Kidney epithelial cell (primary cell): Measurements from ENCODE around the gene IL1RAPL1. TPM values are rescaled to one million over a fixed set of nuclear protein-coding genes. Genes with fewer than 3 reads are reported as not detected.

ENCODE experiments used
- DNase-seq: peaks from one replicate; pipeline ENCODE4 v3.0.0-alpha.2; 2010; ENCODE audit warnings: low read depth
- H3K27me3 ChIP-seq: 2 replicates; pipeline ENCODE4 v1.6.0; 2011; ENCODE audit warnings: low read length; ENCODE audit not compliant: control insufficient read depth, insufficient read depth
- H3K36me3 ChIP-seq: 2 replicates; pipeline ENCODE4 v1.5.1; 2011; ENCODE audit warnings: low read length; ENCODE audit not compliant: control insufficient read depth, insufficient read depth
- H3K4me3 ChIP-seq: 2 replicates; pipeline ENCODE4 v1.5.1; 2011; ENCODE audit warnings: low read depth, mild to moderate bottlenecking, control low read depth, low read length
- total RNA-seq: library from RNA; depleted of rRNA; stranded (reverse); fragments of >200 nt; gene quantifications from 2 replicates; pipeline ENCODE4 v1.2.3, GENCODE V29; 2015
- TF ChIP-seq, protein P1 (sequence below): IDR thresholded peaks from 2 replicates; pipeline ENCODE4 v1.5.1; 2011; ENCODE audit warnings: mild to moderate bottlenecking, moderate library complexity, low read length, control low read depth, inconsistent platforms; ENCODE audit not compliant: insufficient read depth, poor library complexity, severe bottlenecking

IL1RAPL1 gene
- total RNA-seq, 1 donor from 2014 or later: not detected

DNA sequence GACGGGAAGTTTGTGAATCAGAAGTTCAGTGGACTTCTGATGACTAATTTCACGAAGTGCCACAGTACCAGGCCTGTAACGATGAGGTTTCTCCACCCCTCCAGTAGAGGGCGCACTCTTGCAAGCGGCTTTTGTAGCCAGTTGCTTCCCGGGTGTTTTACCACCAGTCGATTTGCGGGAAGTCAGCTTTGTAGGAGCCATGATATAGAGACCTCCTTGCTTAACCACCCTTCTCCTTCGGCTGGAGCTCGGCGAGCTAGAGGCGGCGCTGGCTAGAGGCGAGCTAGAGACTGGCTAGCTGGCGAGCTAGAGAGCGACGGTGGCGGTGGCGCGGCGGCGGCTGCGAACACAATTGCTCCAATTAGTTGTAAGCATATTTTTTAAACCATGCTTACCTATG, 72.0 kb downstream of the IL1RAPL1 start:
- no peaks in the 10 kb centered on the region for H3K27me3 ChIP-seq
- no peak overlapping the region for H3K4me3 ChIP-seq
- no peak for DNase-seq
- TF ChIP-seq, protein P1, sequence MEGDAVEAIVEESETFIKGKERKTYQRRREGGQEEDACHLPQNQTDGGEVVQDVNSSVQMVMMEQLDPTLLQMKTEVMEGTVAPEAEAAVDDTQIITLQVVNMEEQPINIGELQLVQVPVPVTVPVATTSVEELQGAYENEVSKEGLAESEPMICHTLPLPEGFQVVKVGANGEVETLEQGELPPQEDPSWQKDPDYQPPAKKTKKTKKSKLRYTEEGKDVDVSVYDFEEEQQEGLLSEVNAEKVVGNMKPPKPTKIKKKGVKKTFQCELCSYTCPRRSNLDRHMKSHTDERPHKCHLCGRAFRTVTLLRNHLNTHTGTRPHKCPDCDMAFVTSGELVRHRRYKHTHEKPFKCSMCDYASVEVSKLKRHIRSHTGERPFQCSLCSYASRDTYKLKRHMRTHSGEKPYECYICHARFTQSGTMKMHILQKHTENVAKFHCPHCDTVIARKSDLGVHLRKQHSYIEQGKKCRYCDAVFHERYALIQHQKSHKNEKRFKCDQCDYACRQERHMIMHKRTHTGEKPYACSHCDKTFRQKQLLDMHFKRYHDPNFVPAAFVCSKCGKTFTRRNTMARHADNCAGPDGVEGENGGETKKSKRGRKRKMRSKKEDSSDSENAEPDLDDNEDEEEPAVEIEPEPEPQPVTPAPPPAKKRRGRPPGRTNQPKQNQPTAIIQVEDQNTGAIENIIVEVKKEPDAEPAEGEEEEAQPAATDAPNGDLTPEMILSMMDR: peak; percentile 39
- no peaks in the 10 kb centered on the region for H3K36me3 ChIP-seq

DNA sequence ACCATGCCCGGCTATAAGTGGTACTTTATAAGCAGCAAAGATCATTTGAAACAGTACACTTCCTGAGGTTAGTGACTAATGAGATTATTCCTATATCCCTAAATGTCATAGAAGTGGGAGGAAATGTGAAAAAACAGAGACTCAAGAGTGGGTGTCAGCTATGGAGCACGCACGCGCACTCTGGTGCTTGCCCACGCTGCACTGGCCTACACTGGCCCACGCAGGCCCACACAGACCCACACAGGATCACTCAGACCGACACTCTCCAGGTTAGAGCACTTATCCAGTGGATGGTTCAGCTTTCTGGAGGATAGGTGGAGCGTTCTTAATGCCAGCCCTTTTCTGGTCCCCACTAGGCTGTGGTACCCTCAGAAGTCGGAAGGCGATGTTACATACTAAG, 78.5 kb downstream of the IL1RAPL1 start:
- TF ChIP-seq, protein P1: no peak
- H3K36me3 ChIP-seq: no peaks in the 10 kb centered on the region
- no peak for DNase-seq
- H3K4me3 ChIP-seq: no peak overlapping the region
- H3K27me3 ChIP-seq: no peaks in the 10 kb centered on the region

DNA sequence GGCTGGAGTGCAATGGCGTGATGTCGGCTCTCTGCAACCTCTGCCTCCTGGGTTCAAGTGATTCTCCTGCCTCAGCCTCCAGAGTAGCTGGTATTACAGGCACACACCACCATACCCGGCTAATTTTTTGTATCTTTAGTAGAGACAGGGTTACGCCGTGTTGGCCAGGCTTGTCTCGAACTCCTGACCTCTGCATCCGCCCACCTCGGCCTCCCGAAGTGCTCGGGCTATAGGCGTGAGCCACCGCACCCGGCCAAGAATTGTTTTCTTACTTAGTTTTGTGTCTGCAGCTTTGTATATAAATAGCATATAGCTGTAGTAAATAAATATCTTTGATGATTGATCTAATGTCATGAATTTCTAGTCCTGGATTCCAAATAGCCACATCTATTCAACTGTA, 81.1 kb downstream of the IL1RAPL1 start:
- DNase-seq: no peak
- no peak overlapping the region for H3K4me3 ChIP-seq
- no peaks in the 10 kb centered on the region for H3K36me3 ChIP-seq
- TF ChIP-seq, protein P1: no peak
- no peaks in the 10 kb centered on the region for H3K27me3 ChIP-seq

DNA sequence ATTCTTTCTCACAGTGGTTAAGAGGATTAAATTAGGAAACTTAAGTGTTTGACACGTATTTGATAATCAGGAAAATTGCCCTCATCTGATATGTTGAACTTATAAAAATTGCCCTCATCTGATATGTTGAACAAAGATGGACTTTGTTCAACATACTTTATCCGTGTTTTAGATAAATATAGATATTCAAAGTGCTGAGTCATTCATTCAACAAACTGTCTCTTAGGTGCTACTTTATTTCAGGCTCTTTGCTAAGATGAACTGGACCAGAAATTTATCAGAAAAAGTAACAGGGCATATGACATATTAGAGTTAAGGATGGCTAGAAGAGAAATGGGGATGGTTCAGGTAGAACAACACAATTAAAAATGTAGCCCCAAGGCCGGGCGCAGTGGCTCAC, 81.7 kb downstream of the IL1RAPL1 start:
- Histone ChIP-seq H3K36me3 (no peaks in the 10 kb centered on the region), H3K4me3 (no peak overlapping the region), H3K27me3 (no peaks in the 10 kb centered on the region)
- no peak for DNase-seq
- TF ChIP-seq, protein P1: no peak

DNA sequence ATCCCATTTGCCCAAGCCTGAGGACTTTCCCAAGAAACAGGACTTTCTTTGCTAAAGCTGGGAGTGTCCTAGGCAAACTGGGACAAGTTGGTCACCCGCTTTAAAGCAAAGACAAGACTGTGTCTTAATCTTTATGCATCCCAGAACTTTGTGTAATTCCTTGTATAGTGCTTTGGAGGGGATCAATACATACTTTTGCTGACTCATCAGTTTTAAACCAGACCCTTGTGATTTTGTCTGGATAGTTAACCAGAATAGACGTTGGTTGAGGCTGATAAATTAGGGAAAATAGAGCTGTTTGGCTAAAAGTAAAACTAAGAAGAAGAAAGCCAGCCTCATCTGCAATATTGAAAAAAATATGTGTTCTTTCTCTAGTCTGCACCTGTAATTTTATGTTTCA, 82.8 kb downstream of the IL1RAPL1 start:
- TF ChIP-seq, protein P1: no peak
- Histone ChIP-seq H3K4me3 (no peak overlapping the region), H3K27me3 (no peaks in the 10 kb centered on the region), H3K36me3 (no peaks in the 10 kb centered on the region)
- no peak for DNase-seq

DNA sequence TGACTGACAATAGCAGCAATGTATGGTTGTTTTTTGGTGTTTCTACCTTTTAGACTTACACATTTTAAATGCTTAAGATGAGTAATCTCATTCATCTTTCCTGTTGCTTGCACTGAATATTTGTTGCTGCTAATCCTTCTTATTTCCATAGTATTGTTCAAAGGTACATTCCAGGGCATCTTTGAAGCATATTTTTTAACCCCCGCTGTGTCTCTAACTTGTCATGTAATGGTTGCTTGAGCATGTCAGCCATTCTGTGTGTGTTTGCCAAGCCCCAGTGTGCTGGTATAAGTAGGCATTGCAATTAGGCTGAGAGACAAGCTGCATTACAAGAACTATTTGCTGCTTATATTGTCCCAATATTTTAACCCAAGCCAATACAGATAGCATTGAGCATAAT, 87.9 kb downstream of the IL1RAPL1 start:
- TF ChIP-seq, protein P1: no peak
- Histone ChIP-seq H3K27me3 (no peaks in the 10 kb centered on the region), H3K36me3 (no peaks in the 10 kb centered on the region), H3K4me3 (no peak overlapping the region)
- DNase-seq: no peak
